MCF 10A (cell line): Measurements from ENCODE around the gene FAM219B. TPM values are rescaled to one million over a fixed set of nuclear protein-coding genes. Genes with fewer than 3 reads are reported as not detected.

Experiments
- BruUV-seq: library from RNA; stranded (reverse); fragments of 400-500 nt; replicated peaks from 2 replicates; lab custom pipeline; 2021; lab: Mats Ljungman, UMichigan
- CTCF ChIA-PET: fragments of 300-600 bp; sonication (Branson Sonifier 250); formaldehyde crosslinking; extraction: SDS; loops from one replicate; lab custom pipeline; 2021; ENCODE audit warnings: antibody characterized with exemption, inconsistent platforms; lab: Yijun Ruan, JAX
- POLR2A ChIA-PET: fragments of 300-600, 350-650 bp; sonication (Branson Sonifier 250); formaldehyde crosslinking; extraction: SDS; loops from one replicate; lab custom pipeline; 2020; ENCODE audit warnings: antibody characterized with exemption, inconsistent platforms; lab: Yijun Ruan, JAX
- DNase-seq: peaks from one replicate; pipeline ENCODE4 v3.0.0-alpha.2; 2018; ENCODE audit not compliant: unreplicated experiment
- H3K27ac Mint-ChIP-seq: one replicate; pipeline ENCODE4 v1.8.0; 2022; ENCODE audit warnings: mild to moderate bottlenecking, low read depth, mixed read lengths; ENCODE audit not compliant: unreplicated experiment
- H3K27me3 Mint-ChIP-seq: one replicate; pipeline ENCODE4 v1.8.0; 2022; ENCODE audit warnings: mixed read lengths; ENCODE audit not compliant: insufficient read depth, unreplicated experiment
- H3K36me3 Mint-ChIP-seq: one replicate; pipeline ENCODE4 v1.8.0; 2022; ENCODE audit warnings: mild to moderate bottlenecking, moderate library complexity, mixed read lengths; ENCODE audit not compliant: insufficient read depth, unreplicated experiment
- H3K4me1 Mint-ChIP-seq: one replicate; pipeline ENCODE4 v1.8.0; 2022; ENCODE audit warnings: mixed read lengths; ENCODE audit not compliant: insufficient read depth, unreplicated experiment
- H3K4me3 Mint-ChIP-seq: one replicate; pipeline ENCODE4 v1.8.0; 2022; ENCODE audit warnings: mild to moderate bottlenecking, moderate library complexity, mixed read lengths; ENCODE audit not compliant: unreplicated experiment
- H3K9me3 Mint-ChIP-seq: one replicate; pipeline ENCODE4 v1.8.0; 2022; ENCODE audit warnings: mixed read lengths; ENCODE audit not compliant: unreplicated experiment
- intact Hi-C: fragments of 100-400 bp; cut with micrococcal nuclease; formaldehyde crosslinking; loops from 2 replicates; pipeline ENCODE4 v1.14.1; 2022
- total RNA-seq: library from RNA; stranded (reverse); gene quantifications from 2 replicates; pipeline ENCODE4 v1.2.3, GENCODE V29; 2022
- TF ChIP-seq, protein P1 (sequence below): fragments of 200-600 bp; IDR thresholded peaks from one replicate; pipeline ENCODE4 v1.8.0; 2022; ENCODE audit warnings: antibody characterized with exemption, mild to moderate bottlenecking; ENCODE audit not compliant: unreplicated experiment

The FAM219B gene
- total RNA-seq, 1 experiment from 2014 or later, result 62.9 TPM

DNA sequence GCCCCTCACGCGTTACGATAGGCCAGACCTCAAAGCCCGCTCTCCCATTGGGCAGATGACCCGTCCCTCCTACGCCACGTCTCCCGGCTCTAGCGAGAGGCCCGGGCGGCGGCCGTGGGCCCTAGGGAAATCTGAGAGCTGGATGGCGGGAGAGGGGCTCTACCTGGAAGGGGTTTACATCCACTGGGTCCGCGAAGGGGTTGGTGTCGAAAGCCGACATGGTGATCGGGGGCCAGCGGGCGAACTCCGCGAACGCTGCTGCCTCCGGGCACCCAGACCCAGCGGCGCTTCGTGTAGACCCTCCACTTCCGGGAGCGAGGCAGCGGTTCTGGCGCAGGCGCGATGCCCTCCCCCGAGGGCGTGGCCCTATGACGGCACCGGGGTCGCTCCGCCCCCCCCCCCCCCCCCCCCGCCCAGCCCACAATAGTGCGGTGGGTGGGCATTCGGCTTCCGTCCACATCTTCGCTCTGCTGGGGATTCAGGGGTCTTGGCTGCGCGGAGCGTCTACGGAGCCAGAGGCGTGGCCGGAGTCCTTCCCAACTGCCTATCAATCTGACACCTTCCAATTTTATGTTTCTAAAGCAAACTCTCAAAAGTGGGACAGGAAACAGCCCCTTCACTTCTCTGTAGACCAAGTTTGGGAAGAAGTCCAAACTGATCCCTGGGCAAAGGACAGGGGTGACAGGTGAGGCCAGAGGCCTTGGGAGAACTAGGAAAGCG, 33.5 kb downstream of the FAM219B start, which contains the start of gene SCAMP2:
TSS of gene SCAMP2 (minus strand) at position 330 of the 720 bp plus-strand sequence. CDS start at position 220, 110 bp downstream.
- Mint-ChIP-seq H3K4me1 (peaks cover 27% of the 10 kb centered on the region), H3K27me3 (no peaks in the 10 kb centered on the region), H3K36me3 (peaks cover 12% of the 10 kb centered on the region), H3K9me3 (no peaks in the 10 kb centered on the region), H3K4me3 (peak within 1 kb of the TSS; percentile 100), H3K27ac (peak within 1 kb of the TSS; percentile 95)
- CTCF ChIA-PET, result interaction anchor here (0.8 to 1.1 kb wide), 2 partner anchors 28 to 30 kb away, joined by 3 to 4 read pairs; no protein-coding TSS in a partner anchor
- intact Hi-C loops, result loop anchor here (1.0 kb wide), 1 partner anchor 31 kb away; no protein-coding TSS in a partner anchor
- BruUV-seq, result no TSS peak
- TF ChIP-seq, protein P1, sequence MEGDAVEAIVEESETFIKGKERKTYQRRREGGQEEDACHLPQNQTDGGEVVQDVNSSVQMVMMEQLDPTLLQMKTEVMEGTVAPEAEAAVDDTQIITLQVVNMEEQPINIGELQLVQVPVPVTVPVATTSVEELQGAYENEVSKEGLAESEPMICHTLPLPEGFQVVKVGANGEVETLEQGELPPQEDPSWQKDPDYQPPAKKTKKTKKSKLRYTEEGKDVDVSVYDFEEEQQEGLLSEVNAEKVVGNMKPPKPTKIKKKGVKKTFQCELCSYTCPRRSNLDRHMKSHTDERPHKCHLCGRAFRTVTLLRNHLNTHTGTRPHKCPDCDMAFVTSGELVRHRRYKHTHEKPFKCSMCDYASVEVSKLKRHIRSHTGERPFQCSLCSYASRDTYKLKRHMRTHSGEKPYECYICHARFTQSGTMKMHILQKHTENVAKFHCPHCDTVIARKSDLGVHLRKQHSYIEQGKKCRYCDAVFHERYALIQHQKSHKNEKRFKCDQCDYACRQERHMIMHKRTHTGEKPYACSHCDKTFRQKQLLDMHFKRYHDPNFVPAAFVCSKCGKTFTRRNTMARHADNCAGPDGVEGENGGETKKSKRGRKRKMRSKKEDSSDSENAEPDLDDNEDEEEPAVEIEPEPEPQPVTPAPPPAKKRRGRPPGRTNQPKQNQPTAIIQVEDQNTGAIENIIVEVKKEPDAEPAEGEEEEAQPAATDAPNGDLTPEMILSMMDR, result no peak
- DNase-seq, result peak; percentile 95
- POLR2A ChIA-PET, result interaction anchor here (0.7 to 1.6 kb wide), 7 partner anchors 11 to 331 kb away, joined by 3 to 6 read pairs (median 3); partner anchors contain the start of genes FAM219B and MPI

DNA sequence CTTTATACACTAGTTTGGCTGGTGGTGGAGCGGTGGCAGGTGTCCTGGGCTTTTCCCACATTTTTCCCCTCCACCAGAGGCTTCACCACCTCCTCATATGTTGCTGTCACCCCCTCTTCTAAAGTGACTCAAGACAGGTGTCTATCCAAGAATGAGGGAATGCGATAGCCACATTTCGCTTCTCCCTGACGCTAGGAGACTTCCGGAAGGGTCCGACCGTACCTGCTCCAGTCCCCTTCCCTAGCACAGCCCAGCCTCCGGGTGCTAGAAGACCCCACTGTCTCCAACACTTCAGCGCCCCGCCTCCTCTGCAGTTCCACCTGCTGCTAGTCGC, 34.0 kb downstream of the FAM219B start:
- H3K27me3 Mint-ChIP-seq, result no peaks in the 10 kb centered on the region
- TSS peak; percentile 42 for BruUV-seq
- TF ChIP-seq, protein P1, result no peak
- ChIA-PET POLR2A (interaction anchor here (0.7 to 1.6 kb wide), 5 partner anchors 17 to 331 kb away, joined by 3 to 5 read pairs (median 3); partner anchors contain the start of genes FAM219B and MPI), CTCF (no interaction called here)
- peak overlapping the region; percentile 95 for H3K27ac Mint-ChIP-seq
- intact Hi-C loops, result loop anchor here (1.0 kb wide), 1 partner anchor 30 kb away; no protein-coding TSS in a partner anchor
- peaks cover 27% of the 10 kb centered on the region for H3K4me1 Mint-ChIP-seq
- H3K9me3 Mint-ChIP-seq, result no peaks in the 10 kb centered on the region
- no peak for DNase-seq
- H3K36me3 Mint-ChIP-seq, result peaks cover 12% of the 10 kb centered on the region
- H3K4me3 Mint-ChIP-seq, result peak overlapping the region; percentile 100

DNA sequence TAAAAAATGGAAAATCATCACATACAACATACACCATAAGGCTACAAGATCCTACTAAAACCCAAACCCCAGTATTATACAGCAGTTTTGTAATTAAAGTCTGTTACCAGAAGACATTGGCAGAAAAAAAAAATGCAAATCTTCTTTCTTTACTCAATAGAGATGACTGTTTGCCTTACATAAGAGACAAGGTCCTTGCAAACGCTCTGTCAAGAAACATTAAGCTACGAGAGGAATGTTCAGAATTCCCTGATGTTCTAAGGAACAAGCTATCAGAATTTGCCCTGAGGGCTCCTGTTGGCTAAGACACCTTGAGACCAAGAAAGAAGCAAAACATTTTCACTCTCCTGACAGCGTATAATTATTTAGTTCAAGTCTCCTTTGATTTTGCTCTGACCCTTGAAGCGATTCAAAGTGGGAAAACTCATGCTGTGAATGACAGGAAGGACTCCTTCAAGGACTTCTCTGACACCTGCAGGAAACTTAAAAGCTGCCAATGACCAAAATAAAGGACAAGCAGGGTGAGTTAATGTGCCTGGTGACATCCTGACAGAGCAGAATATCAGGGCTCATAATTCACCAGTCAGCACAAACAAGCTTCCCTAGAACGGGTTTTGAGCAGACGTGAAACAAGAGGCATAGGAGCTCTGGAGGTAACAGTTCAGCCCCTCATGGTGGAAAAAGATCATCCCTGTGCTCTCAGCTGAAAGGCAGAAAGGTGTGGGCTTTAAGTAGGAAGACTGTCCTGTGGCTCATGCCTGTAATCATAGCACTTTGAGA, 36.0 kb downstream of the FAM219B start:
- peaks cover 36% of the 10 kb centered on the region for H3K4me1 Mint-ChIP-seq
- CTCF ChIA-PET, result interaction anchor here (0.6 to 2.4 kb wide), 13 partner anchors 15 to 560 kb away, joined by 3 to 24 read pairs (median 5); partner anchors contain the start of gene ULK3
- no peaks in the 10 kb centered on the region for H3K27me3 Mint-ChIP-seq
- DNase-seq, result peak; percentile 73
- BruUV-seq, result no TSS peak
- peak overlapping the region; percentile 70 for H3K4me3 Mint-ChIP-seq
- peak overlapping the region; percentile 79 for H3K27ac Mint-ChIP-seq
- intact Hi-C loops, result no loop called here
- POLR2A ChIA-PET, result interaction anchor here (0.6 to 2.9 kb wide), 15 partner anchors 11 to 472 kb away, joined by 3 to 29 read pairs (median 5); partner anchors contain the start of genes FAM219B, MPI and ULK3
- TF ChIP-seq, protein P1, result no peak
- peaks cover 16% of the 10 kb centered on the region for H3K36me3 Mint-ChIP-seq
- no peaks in the 10 kb centered on the region for H3K9me3 Mint-ChIP-seq
